Neural cell (in vitro differentiated cells): ENCODE measurements around the gene TENT5A. TPM values are rescaled to one million over a fixed set of nuclear protein-coding genes. Genes with fewer than 3 reads are reported as not detected.
"Not testable (repeated sequence)": the region's sequence is repeated elsewhere in the genome, so short reads cannot be mapped to it uniquely, and the experiment has no call there.

Experiments used
- H2AFZ ChIP-seq: fragments of 200-600, 300-800 bp; sonication (generic), shearing (Covaris generic); 2 replicates; pipeline ENCODE4 v1.6.0; 2014; ENCODE audit warnings: low read depth, mild to moderate bottlenecking, antibody characterized with exemption, low read length, moderate library complexity
- H3F3A ChIP-seq: fragments of 200-600 bp; shearing (Covaris generic); 2 replicates; pipeline ENCODE4 v1.6.1; 2016; ENCODE audit warnings: mild to moderate bottlenecking, moderate library complexity, mixed read lengths, antibody characterized with exemption, low read length; ENCODE audit not compliant: insufficient read depth, poor library complexity, severe bottlenecking
- H3K27ac ChIP-seq: fragments of 200-600, 300-800 bp; sonication (generic), shearing (Covaris generic); 2 replicates; pipeline ENCODE4 v1.5.1; 2014; ENCODE audit warnings: mild to moderate bottlenecking, low read length, moderate library complexity
- H3K27me3 ChIP-seq: fragments of 300-800, 200-600 bp; sonication (generic), shearing (Covaris generic); 2 replicates; pipeline ENCODE4 v1.6.0; 2014; ENCODE audit warnings: mild to moderate bottlenecking, low read depth, low read length, moderate library complexity; ENCODE audit not compliant: insufficient read depth
- H3K36me3 ChIP-seq: fragments of 300-800, 200-600 bp; sonication (generic), shearing (Covaris generic); 2 replicates; pipeline ENCODE4 v1.5.1; 2014; ENCODE audit warnings: mild to moderate bottlenecking, antibody characterized with exemption, low read length, moderate library complexity; ENCODE audit not compliant: insufficient read depth
- H3K4me2 ChIP-seq: fragments of 300-800, 200-600 bp; sonication (generic), shearing (Covaris generic); 2 replicates; pipeline ENCODE4 v1.6.0; 2014; ENCODE audit warnings: mild to moderate bottlenecking, low read length
- H3K4me3 ChIP-seq: fragments of 300-800, 200-600 bp; sonication (generic), shearing (Covaris generic); 2 replicates; pipeline ENCODE4 v1.5.1; 2014; ENCODE audit warnings: mild to moderate bottlenecking, low read length, moderate library complexity
- H3K79me2 ChIP-seq: fragments of 200-600 bp; shearing (Covaris generic); replicated peaks from 2 replicates; pipeline ENCODE4 v1.6.0; 2014; ENCODE audit warnings: mild to moderate bottlenecking, low read length, moderate library complexity; ENCODE audit not compliant: insufficient read depth
- H3K9ac ChIP-seq: fragments of 300-800, 200-600 bp; sonication (generic), shearing (Covaris generic); 2 replicates; pipeline ENCODE4 v1.6.1; 2016; ENCODE audit warnings: mild to moderate bottlenecking, low read length, mixed read lengths
- H3K9me2 ChIP-seq: fragments of 200-600 bp; shearing (Covaris generic); 2 replicates; pipeline ENCODE4 v1.6.1; 2016; ENCODE audit warnings: mild to moderate bottlenecking, low read length, mixed read lengths; ENCODE audit not compliant: insufficient read depth
- H3K9me3 ChIP-seq: fragments of 200-600, 300-800 bp; sonication (generic), shearing (Covaris generic); 2 replicates; pipeline ENCODE4 v1.6.1; 2016; ENCODE audit warnings: mild to moderate bottlenecking, mixed run types, low read length, moderate library complexity, mixed read lengths
- H4K20me1 ChIP-seq: fragments of 200-600 bp; shearing (Covaris generic); 2 replicates; pipeline ENCODE4 v1.6.1; 2016; ENCODE audit warnings: mild to moderate bottlenecking, mixed run types; ENCODE audit not compliant: insufficient read depth
- CTCF ChIP-seq: fragments of 450-650 bp; IDR thresholded peaks from 2 replicates; pipeline ENCODE4 v1.5.1; 2014; ENCODE audit warnings: antibody characterized with exemption, mild to moderate bottlenecking, moderate library complexity; ENCODE audit not compliant: poor library complexity, severe bottlenecking
- EP300 ChIP-seq: fragments of 450-650 bp; conservative IDR thresholded peaks from 2 replicates; pipeline ENCODE4 v1.6.1; 2014; ENCODE audit warnings: antibody characterized with exemption, mild to moderate bottlenecking, moderate library complexity; ENCODE audit not compliant: poor library complexity, severe bottlenecking
- EZH2 ChIP-seq: fragments of 200-600, 300-800 bp; shearing (Covaris generic), sonication (generic); IDR thresholded peaks from 2 replicates; pipeline ENCODE4 v1.6.1; 2014; ENCODE audit warnings: antibody characterized with exemption, low read length, borderline replicate concordance, mild to moderate bottlenecking; ENCODE audit not compliant: insufficient read depth, poor library complexity, severe bottlenecking
- MXI1 ChIP-seq: fragments of 450-650 bp; conservative IDR thresholded peaks from 2 replicates; pipeline ENCODE4 v1.6.1; 2014; ENCODE audit warnings: antibody characterized with exemption, mild to moderate bottlenecking; ENCODE audit not compliant: poor library complexity, severe bottlenecking
- POLR2AphosphoS5 ChIP-seq: IDR thresholded peaks from 2 replicates; pipeline ENCODE4 v1.6.1; 2012
- RAD21 ChIP-seq: fragments of 450-650 bp; conservative IDR thresholded peaks from 2 replicates; pipeline ENCODE4 v1.6.1; 2014; ENCODE audit warnings: antibody characterized with exemption, mild to moderate bottlenecking, moderate library complexity
- REST ChIP-seq: IDR thresholded peaks from 2 replicates; pipeline ENCODE4 v1.6.1; 2012; ENCODE audit warnings: borderline replicate concordance
- SMC3 ChIP-seq: fragments of 450-650 bp; conservative IDR thresholded peaks from 2 replicates; pipeline ENCODE4 v1.6.1; 2014; ENCODE audit warnings: antibody characterized with exemption, mild to moderate bottlenecking, moderate library complexity; ENCODE audit not compliant: poor library complexity
- TAF1 ChIP-seq: IDR thresholded peaks from 2 replicates; pipeline ENCODE4 v1.6.1; 2012; ENCODE audit warnings: low read depth
- polyA plus RNA-seq: library from polyadenylated mRNA; depleted of rRNA; stranded (reverse); fragments of >200 nt; gene quantifications from 2 replicates; pipeline ENCODE4 v1.2.3, GENCODE V29; 2014

The TENT5A gene
- polyA plus RNA-seq, 1 donor from 2014 or later: 0.47 TPM

DNA sequence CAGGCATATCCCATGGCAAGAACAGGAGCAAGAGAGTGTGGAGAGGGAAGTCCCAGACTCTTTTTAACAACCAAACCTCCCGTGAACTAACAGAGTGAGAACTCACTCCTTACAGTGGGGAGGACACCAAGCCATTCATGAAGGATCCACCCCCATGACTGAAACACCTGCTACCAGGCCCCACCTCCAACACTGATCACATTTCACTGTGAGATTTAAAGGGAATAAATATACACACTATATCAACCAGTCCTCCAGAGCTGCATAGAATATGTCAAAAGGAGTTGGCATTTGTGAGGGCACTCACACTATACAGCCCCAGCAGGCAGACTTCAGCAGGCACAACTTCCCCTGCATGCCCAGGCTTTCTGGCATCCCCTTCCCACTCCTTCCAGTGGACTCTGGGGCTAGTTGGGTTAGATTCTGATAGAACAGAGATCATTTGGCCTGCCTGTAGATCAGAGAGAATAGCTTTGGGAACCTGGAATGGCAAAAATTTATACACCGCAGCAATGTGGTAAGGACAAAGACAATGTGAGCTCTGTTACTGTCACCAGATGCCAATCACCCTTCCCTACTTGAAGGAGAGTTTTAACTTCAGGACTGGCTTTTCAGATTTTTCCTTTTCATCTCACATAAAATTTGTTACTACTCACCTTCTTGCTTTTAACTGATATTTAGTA lies 25.2 kb upstream of the TENT5A start:
- no peak for TF ChIP-seq RAD21
- no peak for TF ChIP-seq REST
- no peak for TF ChIP-seq CTCF
- TF ChIP-seq EZH2: no peak
- TF ChIP-seq TAF1: no peak
- no peak for TF ChIP-seq MXI1
- TF ChIP-seq EP300: no peak
- no peak for TF ChIP-seq SMC3
- no peaks in the 10 kb centered on the region for H3F3A ChIP-seq
- H3K79me2 ChIP-seq: no peaks in the 10 kb centered on the region
- no peak overlapping the region for H3K4me2 ChIP-seq
- H3K9ac ChIP-seq: no peak overlapping the region
- H3K36me3 ChIP-seq: no peaks in the 10 kb centered on the region
- H4K20me1 ChIP-seq: no peaks in the 10 kb centered on the region
- no peak overlapping the region for H3K4me3 ChIP-seq
- H2AFZ ChIP-seq: no peak overlapping the region
- H3K27me3 ChIP-seq: no peaks in the 10 kb centered on the region
- no peaks in the 10 kb centered on the region for H3K9me2 ChIP-seq
- no peak overlapping the region for H3K27ac ChIP-seq
- H3K9me3 ChIP-seq: no peaks in the 10 kb centered on the region

DNA sequence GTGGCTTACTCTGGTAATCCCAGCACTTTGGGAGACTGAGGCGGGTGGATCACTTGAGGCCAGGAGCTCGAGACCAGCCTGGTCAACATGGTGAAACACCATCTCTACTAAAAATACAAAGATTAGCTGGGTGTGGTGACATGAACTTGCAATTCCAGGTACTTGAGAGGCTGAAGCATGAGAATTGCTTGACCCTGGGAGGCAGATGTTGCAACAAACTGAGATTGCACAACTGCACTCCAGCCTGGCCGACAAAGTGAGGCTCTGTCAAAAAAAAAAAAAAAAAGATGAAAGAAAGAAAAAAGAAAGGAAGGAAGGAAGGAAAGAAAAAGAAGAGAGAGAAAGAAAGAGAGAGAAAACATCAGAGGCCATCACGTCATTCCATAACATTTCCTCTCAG lies 23.7 kb upstream of the TENT5A start:
- not testable (repeated sequence) for H3K9me3 ChIP-seq, H3K27me3 ChIP-seq, H3F3A ChIP-seq, H4K20me1 ChIP-seq, H3K4me3 ChIP-seq, H3K9me2 ChIP-seq, H2AFZ ChIP-seq, H3K79me2 ChIP-seq, H3K4me2 ChIP-seq, H3K9ac ChIP-seq, H3K27ac ChIP-seq, H3K36me3 ChIP-seq

DNA sequence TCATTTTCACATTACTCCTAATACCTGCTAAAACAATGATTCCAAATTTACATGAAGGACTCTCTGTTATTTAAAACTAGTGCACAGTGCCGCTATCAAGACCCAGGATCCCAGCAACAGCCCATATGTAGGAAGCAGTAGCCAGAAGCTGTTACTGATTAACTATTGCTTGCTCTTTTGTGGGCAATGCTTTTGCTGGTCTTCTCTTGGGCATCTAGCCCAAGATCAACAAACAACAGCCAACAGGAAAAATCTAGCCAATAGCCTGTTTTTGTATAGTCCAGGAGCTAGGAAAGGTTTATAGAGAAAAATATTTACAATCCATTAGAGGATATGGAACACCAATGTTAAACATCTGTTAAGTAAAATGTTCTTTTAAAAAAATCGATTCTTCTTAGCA lies 22.1 kb upstream of the TENT5A start:
- H3K9ac ChIP-seq: no peak overlapping the region
- H3K9me3 ChIP-seq: no peaks in the 10 kb centered on the region
- TF ChIP-seq CTCF (no peak), EP300 (no peak), TAF1 (no peak), SMC3 (no peak), REST (no peak), RAD21 (no peak), EZH2 (no peak), POLR2AphosphoS5 (no peak), MXI1 (no peak)
- H3K27me3 ChIP-seq: no peaks in the 10 kb centered on the region
- H2AFZ ChIP-seq: no peak overlapping the region
- no peak overlapping the region for H3K4me3 ChIP-seq
- H3K4me2 ChIP-seq: no peak overlapping the region
- H3K9me2 ChIP-seq: no peaks in the 10 kb centered on the region
- no peaks in the 10 kb centered on the region for H3F3A ChIP-seq
- H3K36me3 ChIP-seq: no peaks in the 10 kb centered on the region
- H3K27ac ChIP-seq: no peak overlapping the region
- H3K79me2 ChIP-seq: no peaks in the 10 kb centered on the region
- no peaks in the 10 kb centered on the region for H4K20me1 ChIP-seq
